ENCODE data around the gene CABP4.

DNA sequence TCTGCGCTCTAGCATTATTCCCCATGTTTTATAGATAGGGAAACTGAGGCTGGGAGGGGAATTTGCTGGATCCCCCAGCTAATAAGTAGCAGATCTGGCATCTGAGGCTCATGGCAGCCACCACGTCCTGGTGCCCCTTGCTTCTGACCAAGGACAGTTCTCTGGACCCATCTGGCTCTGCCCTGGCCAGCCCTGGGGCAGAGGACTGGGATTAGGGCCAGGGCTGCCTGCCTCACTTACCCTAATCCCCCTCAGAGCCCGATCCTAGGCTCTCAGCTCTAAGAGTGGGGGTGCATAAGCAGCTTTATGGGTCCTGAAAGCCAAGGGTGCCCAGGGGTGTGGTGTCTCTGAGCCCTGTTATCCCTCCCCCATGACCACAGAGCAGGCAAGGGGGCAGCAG, at the start of gene CABP4:
- TF ChIP-seq POLR2A (IDR thresholded peaks at IDR 0.05; ENCODE audit: low read depth, low read length) (no peak), TAF1 (IDR thresholded peaks at IDR 0.05; ENCODE audit: low read depth, low read length) (no peak), POLR2AphosphoS5 (IDR thresholded peaks at IDR 0.05; ENCODE audit: low read depth, low read length) (no peak)
